Forelimb muscle (tissue), 1 donor: ENCODE results near the gene TMOD4. TPM values are rescaled to one million over a fixed set of nuclear protein-coding genes. Genes with fewer than 3 reads are reported as not detected.
"Not testable (repeated sequence)": the region's sequence is repeated elsewhere in the genome, so short reads cannot be mapped to it uniquely, and the experiment has no call there.

Experiments
- DNase-seq: peaks from one replicate; pipeline ENCODE4 v3.0.0-alpha.2; 2013; ENCODE audit warnings: low read depth
- polyA plus RNA-seq: library from polyadenylated mRNA; unstranded; fragments of 120-200 nt; gene quantifications from one replicate; pipeline ENCODE4 v1.2.1, GENCODE V29; 2013; ENCODE audit not compliant: insufficient read length

TMOD4 gene
- 43.2 TPM for polyA plus RNA-seq

GRCh38 chr1:151175863-151176262, at the start of gene TMOD4:
TMOD4 (minus strand) TSS chr1:151175981; CDS start chr1:151174875, 1,106 bp downstream.
- DNase-seq, result no peak

GRCh38 chr1:151222130-151222529, 46.3 kb upstream of the TMOD4 start:
- no peak for DNase-seq

GRCh38 chr1:151221616-151222015, 45.8 kb upstream of the TMOD4 start:
- no peak for DNase-seq

GRCh38 chr1:151213560-151213959, 37.8 kb upstream of the TMOD4 start:
- no peak for DNase-seq

- DNase-seq, result no peak
These were observed 36.4 kb upstream of the TMOD4 start for GRCh38 chr1:151211972-151212705.

GRCh38 chr1:151210830-151211229, 35.0 kb upstream of the TMOD4 start:
- DNase-seq, result no peak

GRCh38 chr1:151205381-151205965, 29.7 kb upstream of the TMOD4 start:
- DNase-seq, result not testable (repeated sequence)

GRCh38 chr1:151199873-151200581, 24.2 kb upstream of the TMOD4 start:
- DNase-seq, result no peak

GRCh38 chr1:151198254-151199127, 22.7 kb upstream of the TMOD4 start, which contains the start of gene PIP5K1A:
PIP5K1A (plus strand) TSS chr1:151198552; CDS start chr1:151198997, 445 bp downstream.
- peak; percentile 98 for DNase-seq

- DNase-seq, result no peak
These were observed 22.1 kb upstream of the TMOD4 start for GRCh38 chr1:151197863-151198253.

GRCh38 chr1:151196292-151196800, 20.6 kb upstream of the TMOD4 start:
- peak; percentile 77 for DNase-seq

GRCh38 chr1:151194894-151195594, 19.3 kb upstream of the TMOD4 start:
- DNase-seq, result not testable (repeated sequence)

GRCh38 chr1:151193856-151194255, 18.1 kb upstream of the TMOD4 start:
- no peak for DNase-seq

- no peak for DNase-seq
These were observed 17.5 kb upstream of the TMOD4 start for GRCh38 chr1:151193304-151193703.

- no peak for DNase-seq
These were observed 16.3 kb upstream of the TMOD4 start for GRCh38 chr1:151192047-151192446.

- no peak for DNase-seq
These were observed 14.1 kb upstream of the TMOD4 start, which contains the start of gene VPS72 for GRCh38 chr1:151189637-151190445. VPS72 (minus strand) TSS chr1:151190197; CDS start chr1:151190121, 76 bp downstream.

- DNase-seq, result not testable (repeated sequence)
These were observed 12.9 kb upstream of the TMOD4 start for GRCh38 chr1:151188667-151189066.

GRCh38 chr1:151187205-151187604, 11.4 kb upstream of the TMOD4 start:
- DNase-seq, result no peak

GRCh38 chr1:151184211-151184610, 8.4 kb upstream of the TMOD4 start:
- no peak for DNase-seq
